ENCODE measurements around the gene TENM4. TPM values are rescaled to one million over a fixed set of nuclear protein-coding genes. Genes with fewer than 3 reads are reported as not detected.

TENM4 gene
- total RNA-seq, 2 experiments from 2014 or later: not detected

GRCh38 chr11:78916759-78917158 lies 524.1 kb downstream of the TENM4 start:
- no peak overlapping the region for H3K27ac Mint-ChIP-seq

GRCh38 chr11:78914503-78914902 lies 526.3 kb downstream of the TENM4 start:
- no peak overlapping the region for H3K4me3 Mint-ChIP-seq
- H3K9me3 Mint-ChIP-seq (ENCODE audit: insufficient read depth): no peaks in the 10 kb centered on the region
- no peaks in the 10 kb centered on the region for H3K36me3 Mint-ChIP-seq (ENCODE audit: low read depth)
- H3K27ac Mint-ChIP-seq: no peak overlapping the region
- no peak for DNase-seq
- no peaks in the 10 kb centered on the region for H3K4me1 Mint-ChIP-seq (ENCODE audit: low read depth)
- ChIA-PET POLR2A (no interaction called here), CTCF (no interaction called here)
- no peak for ATAC-seq
- no peaks in the 10 kb centered on the region for H3K27me3 Mint-ChIP-seq (ENCODE audit: low read depth)

More at GRCh38 chr11:78916759-78917158, 524.1 kb downstream of the TENM4 start:
- CTCF ChIA-PET: no interaction called here
- Mint-ChIP-seq H3K4me3 (no peak overlapping the region), H3K9me3 (ENCODE audit: insufficient read depth) (no peaks in the 10 kb centered on the region), H3K36me3 (ENCODE audit: low read depth) (no peaks in the 10 kb centered on the region), H3K4me1 (ENCODE audit: low read depth) (no peaks in the 10 kb centered on the region), H3K27me3 (ENCODE audit: low read depth) (no peaks in the 10 kb centered on the region)
- ATAC-seq (no peak), DNase-seq (no peak)
- POLR2A ChIA-PET: no interaction called here

- DNase-seq (no peak), ATAC-seq (no peak)
- H3K9me3 Mint-ChIP-seq (ENCODE audit: insufficient read depth): no peaks in the 10 kb centered on the region
- ChIA-PET CTCF (no interaction called here), POLR2A (no interaction called here)
- H3K4me3 Mint-ChIP-seq: no peak overlapping the region
- no peaks in the 10 kb centered on the region for H3K27me3 Mint-ChIP-seq (ENCODE audit: low read depth)
- H3K36me3 Mint-ChIP-seq (ENCODE audit: low read depth): no peaks in the 10 kb centered on the region
- H3K4me1 Mint-ChIP-seq (ENCODE audit: low read depth): no peaks in the 10 kb centered on the region
- no peak overlapping the region for H3K27ac Mint-ChIP-seq
Measured at GRCh38 chr11:78912778-78913177, 528.1 kb downstream of the TENM4 start.

- ChIA-PET POLR2A (no interaction called here), CTCF (no interaction called here)
- no peaks in the 10 kb centered on the region for H3K4me1 Mint-ChIP-seq (ENCODE audit: low read depth)
- H3K4me3 Mint-ChIP-seq: no peak overlapping the region
- no peak overlapping the region for H3K27ac Mint-ChIP-seq
- DNase-seq (no peak), ATAC-seq (no peak)
- no peaks in the 10 kb centered on the region for H3K27me3 Mint-ChIP-seq (ENCODE audit: low read depth)
- no peaks in the 10 kb centered on the region for H3K36me3 Mint-ChIP-seq (ENCODE audit: low read depth)
- no peaks in the 10 kb centered on the region for H3K9me3 Mint-ChIP-seq (ENCODE audit: insufficient read depth)
Measured at GRCh38 chr11:78910322-78910721, 530.5 kb downstream of the TENM4 start.

- no peak for DNase-seq
- ATAC-seq: no peak
- no peaks in the 10 kb centered on the region for H3K27me3 Mint-ChIP-seq (ENCODE audit: low read depth)
- no peak overlapping the region for H3K27ac Mint-ChIP-seq
- ChIA-PET CTCF (no interaction called here), POLR2A (no interaction called here)
- H3K9me3 Mint-ChIP-seq (ENCODE audit: insufficient read depth): no peaks in the 10 kb centered on the region
- H3K4me1 Mint-ChIP-seq (ENCODE audit: low read depth): no peaks in the 10 kb centered on the region
- no peak overlapping the region for H3K4me3 Mint-ChIP-seq
- no peaks in the 10 kb centered on the region for H3K36me3 Mint-ChIP-seq (ENCODE audit: low read depth)
Measured at GRCh38 chr11:78909386-78909785, 531.4 kb downstream of the TENM4 start.

GRCh38 chr11:78907636-78908035 lies 533.2 kb downstream of the TENM4 start:
- ATAC-seq: no peak
- no peaks in the 10 kb centered on the region for H3K4me1 Mint-ChIP-seq (ENCODE audit: low read depth)
- peaks cover 1% of the 10 kb centered on the region for H3K27me3 Mint-ChIP-seq (ENCODE audit: low read depth)
- H3K36me3 Mint-ChIP-seq (ENCODE audit: low read depth): no peaks in the 10 kb centered on the region
- H3K27ac Mint-ChIP-seq: no peak overlapping the region
- ChIA-PET CTCF (no interaction called here), POLR2A (no interaction called here)
- no peak for DNase-seq
- H3K9me3 Mint-ChIP-seq (ENCODE audit: insufficient read depth): no peaks in the 10 kb centered on the region
- no peak overlapping the region for H3K4me3 Mint-ChIP-seq

- ChIA-PET CTCF (no interaction called here), POLR2A (no interaction called here)
- ATAC-seq (no peak), DNase-seq (no peak)
- Mint-ChIP-seq H3K4me1 (ENCODE audit: low read depth) (no peaks in the 10 kb centered on the region), H3K36me3 (ENCODE audit: low read depth) (no peaks in the 10 kb centered on the region), H3K9me3 (ENCODE audit: insufficient read depth) (no peaks in the 10 kb centered on the region), H3K4me3 (no peak overlapping the region), H3K27ac (no peak overlapping the region), H3K27me3 (ENCODE audit: low read depth) (peaks cover 4% of the 10 kb centered on the region)
Measured at GRCh38 chr11:78906566-78906965, 534.3 kb downstream of the TENM4 start.

- H3K36me3 Mint-ChIP-seq (ENCODE audit: low read depth): no peaks in the 10 kb centered on the region
- no peak overlapping the region for H3K4me3 Mint-ChIP-seq
- no peak overlapping the region for H3K27ac Mint-ChIP-seq
- ATAC-seq (no peak), DNase-seq (no peak)
- no peaks in the 10 kb centered on the region for H3K9me3 Mint-ChIP-seq (ENCODE audit: insufficient read depth)
- ChIA-PET POLR2A (no interaction called here), CTCF (no interaction called here)
- peaks cover 4% of the 10 kb centered on the region for H3K27me3 Mint-ChIP-seq (ENCODE audit: low read depth)
- no peaks in the 10 kb centered on the region for H3K4me1 Mint-ChIP-seq (ENCODE audit: low read depth)
Measured at GRCh38 chr11:78905756-78906155, 535.1 kb downstream of the TENM4 start.

GRCh38 chr11:78902771-78903507 lies 537.9 kb downstream of the TENM4 start:
- H3K27me3 Mint-ChIP-seq (ENCODE audit: low read depth): peaks cover 4% of the 10 kb centered on the region
- H3K4me1 Mint-ChIP-seq (ENCODE audit: low read depth): no peaks in the 10 kb centered on the region
- CTCF ChIA-PET: no interaction called here
- no peak overlapping the region for H3K4me3 Mint-ChIP-seq
- no peaks in the 10 kb centered on the region for H3K36me3 Mint-ChIP-seq (ENCODE audit: low read depth)
- ATAC-seq (no peak), DNase-seq (no peak)
- POLR2A ChIA-PET: no interaction called here
- H3K9me3 Mint-ChIP-seq (ENCODE audit: insufficient read depth): no peaks in the 10 kb centered on the region
- no peak overlapping the region for H3K27ac Mint-ChIP-seq

GRCh38 chr11:78901831-78902230 lies 539.0 kb downstream of the TENM4 start:
- DNase-seq (no peak), ATAC-seq (no peak)
- ChIA-PET CTCF (no interaction called here), POLR2A (no interaction called here)
- Mint-ChIP-seq H3K9me3 (ENCODE audit: insufficient read depth) (no peaks in the 10 kb centered on the region), H3K4me3 (no peak overlapping the region), H3K36me3 (ENCODE audit: low read depth) (no peaks in the 10 kb centered on the region), H3K27ac (no peak overlapping the region), H3K27me3 (ENCODE audit: low read depth) (peaks cover 4% of the 10 kb centered on the region), H3K4me1 (ENCODE audit: low read depth) (no peaks in the 10 kb centered on the region)

GRCh38 chr11:78898266-78898775 lies 542.5 kb downstream of the TENM4 start:
- Mint-ChIP-seq H3K27me3 (ENCODE audit: low read depth) (peaks cover 4% of the 10 kb centered on the region), H3K4me1 (ENCODE audit: low read depth) (no peaks in the 10 kb centered on the region), H3K9me3 (ENCODE audit: insufficient read depth) (no peaks in the 10 kb centered on the region), H3K4me3 (no peak overlapping the region), H3K27ac (no peak overlapping the region), H3K36me3 (ENCODE audit: low read depth) (no peaks in the 10 kb centered on the region)
- CTCF ChIA-PET: no interaction called here
- no peak for DNase-seq
- no peak for ATAC-seq
- POLR2A ChIA-PET: no interaction called here

- no peaks in the 10 kb centered on the region for H3K36me3 Mint-ChIP-seq (ENCODE audit: low read depth)
- no peak overlapping the region for H3K27ac Mint-ChIP-seq
- ATAC-seq (no peak), DNase-seq (no peak)
- H3K27me3 Mint-ChIP-seq (ENCODE audit: low read depth): no peaks in the 10 kb centered on the region
- ChIA-PET POLR2A (no interaction called here), CTCF (no interaction called here)
- no peaks in the 10 kb centered on the region for H3K4me1 Mint-ChIP-seq (ENCODE audit: low read depth)
- H3K4me3 Mint-ChIP-seq: no peak overlapping the region
- H3K9me3 Mint-ChIP-seq (ENCODE audit: insufficient read depth): no peaks in the 10 kb centered on the region
Measured at GRCh38 chr11:78893996-78894395, 546.8 kb downstream of the TENM4 start.

- Mint-ChIP-seq H3K36me3 (ENCODE audit: low read depth) (no peaks in the 10 kb centered on the region), H3K27ac (no peak overlapping the region), H3K4me1 (ENCODE audit: low read depth) (no peaks in the 10 kb centered on the region), H3K9me3 (ENCODE audit: insufficient read depth) (no peaks in the 10 kb centered on the region), H3K4me3 (no peak overlapping the region), H3K27me3 (ENCODE audit: low read depth) (no peaks in the 10 kb centered on the region)
- ChIA-PET CTCF (no interaction called here), POLR2A (no interaction called here)
- DNase-seq: no peak
- no peak for ATAC-seq
Measured at GRCh38 chr11:78889698-78890097, 551.1 kb downstream of the TENM4 start.

Data from activated CD8-positive, alpha-beta T cell treated with anti-CD3 and anti-CD28 coated beads, Interleukin-2, amount 10 ng/mL, durations not matched to agents 7 days and 5 days (primary cell).